Measurements from ENCODE around the gene NOS2.
"Not testable (repeated sequence)": the region's sequence is repeated elsewhere in the genome, so short reads cannot be mapped to it uniquely, and the experiment has no call there.

The NOS2 gene

GRCh38 chr17:27800522-27800921, at the start of gene NOS2:
Gene NOS2, minus strand, starts transcription at chr17:27800529. Its CDS starts 1,720 bp downstream, at chr17:27798809.
- DNase-seq, result no peak

- DNase-seq, result no peak
These were observed 49.3 kb upstream of the NOS2 start for GRCh38 chr17:27849474-27850185.

DNA sequence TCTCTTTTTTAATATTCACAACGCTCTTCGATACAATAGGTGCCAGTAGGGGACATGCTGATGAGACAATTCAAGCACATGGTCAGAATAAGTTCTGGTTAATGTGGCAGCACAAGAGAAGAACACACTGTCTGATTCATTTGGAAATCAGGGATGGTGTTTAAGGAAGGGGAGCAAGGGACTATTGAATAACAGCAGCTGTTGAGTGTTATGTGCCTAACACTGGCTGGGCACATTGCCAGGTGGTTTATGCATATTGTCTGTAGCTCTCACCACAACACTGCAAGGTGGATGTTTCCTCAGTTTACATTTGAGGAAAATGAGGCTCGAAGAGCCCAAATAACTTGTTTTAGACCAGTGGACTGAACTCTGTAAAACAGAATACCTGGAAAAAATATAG, 48.6 kb upstream of the NOS2 start:
- DNase-seq, result no peak

GRCh38 chr17:27846808-27847307, 46.5 kb upstream of the NOS2 start:
- DNase-seq, result not testable (repeated sequence)

GRCh38 chr17:27846042-27846655, 45.8 kb upstream of the NOS2 start:
- DNase-seq, result peak; percentile 61

DNA sequence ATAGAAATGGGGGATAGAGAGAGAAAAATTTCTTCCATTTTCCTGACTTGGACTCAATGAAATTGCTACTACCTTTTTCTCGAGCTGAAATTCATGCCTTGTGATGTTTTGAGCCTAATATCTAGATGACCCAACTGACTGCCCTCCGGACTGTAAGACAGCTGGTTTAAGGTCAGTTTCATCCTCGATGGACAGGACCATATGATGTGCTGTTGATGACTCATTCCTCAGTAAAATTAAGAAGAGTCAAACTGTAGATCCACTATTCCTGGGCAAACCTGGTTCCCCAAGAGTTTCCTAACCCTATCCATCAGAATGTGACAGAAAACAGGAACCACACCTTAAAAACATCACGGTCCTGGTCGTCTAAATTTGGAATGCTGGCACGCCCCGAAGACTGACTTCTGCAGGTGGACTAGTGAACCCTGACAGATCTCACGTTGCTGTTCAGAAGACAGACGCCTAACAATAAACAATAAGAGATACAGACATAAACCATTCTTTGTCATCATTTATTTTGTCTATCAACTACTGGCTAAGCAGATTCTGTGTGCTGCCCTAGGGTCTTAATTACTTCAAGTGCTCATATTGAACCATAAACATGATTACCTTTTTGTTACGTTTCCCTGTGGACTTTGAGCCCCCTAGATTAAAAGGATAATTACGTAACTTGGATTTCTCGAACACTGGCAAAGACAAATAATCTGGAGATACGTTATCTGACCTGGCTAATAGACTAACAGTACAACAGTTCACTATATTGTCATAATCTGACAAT, 45.1 kb upstream of the NOS2 start:
- no peak for DNase-seq

- DNase-seq, result no peak
These were observed 40.4 kb upstream of the NOS2 start for GRCh38 chr17:27840688-27841087.

GRCh38 chr17:27840406-27840678, 40.0 kb upstream of the NOS2 start:
- DNase-seq, result not testable (repeated sequence)

GRCh38 chr17:27839571-27840405, 39.5 kb upstream of the NOS2 start:
- not testable (repeated sequence) for DNase-seq

DNA sequence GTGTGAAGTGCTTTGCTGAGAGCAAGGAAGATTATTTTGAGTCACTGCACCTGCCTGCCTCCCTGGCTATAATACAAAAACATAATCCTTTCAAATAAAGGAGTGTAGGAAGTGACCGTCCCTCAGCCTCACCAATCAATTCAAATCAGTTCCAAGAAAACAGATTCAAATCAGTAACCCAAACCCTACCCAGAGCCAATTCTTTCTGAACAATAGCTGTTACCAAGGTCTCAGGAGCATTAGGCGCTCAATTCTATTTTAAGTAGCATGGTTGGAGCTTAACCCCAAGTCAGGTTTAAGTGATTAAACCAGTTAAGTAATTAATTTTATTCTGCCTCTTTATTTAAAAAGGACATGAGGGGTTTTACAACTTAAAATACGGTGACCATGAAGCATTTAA, 38.3 kb upstream of the NOS2 start:
- DNase-seq, result not testable (repeated sequence)

- not testable (repeated sequence) for DNase-seq
These were observed 37.4 kb upstream of the NOS2 start for GRCh38 chr17:27837769-27838168.

DNA sequence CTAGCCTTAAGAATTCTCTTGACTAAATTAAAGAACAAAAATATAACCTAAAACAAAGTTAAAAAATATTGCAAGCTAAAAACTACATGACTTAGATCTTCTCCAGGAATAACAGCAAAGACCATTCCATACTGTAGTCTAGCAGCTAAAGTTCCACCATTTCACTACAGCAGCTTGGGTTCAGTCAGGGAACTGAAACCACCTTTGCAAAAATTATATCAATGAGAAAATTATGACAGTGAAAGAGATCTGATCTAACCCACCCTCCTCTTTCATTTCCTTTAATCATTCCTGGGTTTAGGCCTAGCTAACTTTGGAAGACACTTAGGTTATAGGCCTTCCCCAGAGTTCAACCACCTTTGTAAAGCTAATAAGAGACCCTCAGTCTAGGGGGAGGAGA, 36.3 kb upstream of the NOS2 start:
- no peak for DNase-seq

GRCh38 chr17:27834571-27834970, 34.2 kb upstream of the NOS2 start:
- no peak for DNase-seq

- no peak for DNase-seq
These were observed 32.5 kb upstream of the NOS2 start for GRCh38 chr17:27832831-27833230.

DNA sequence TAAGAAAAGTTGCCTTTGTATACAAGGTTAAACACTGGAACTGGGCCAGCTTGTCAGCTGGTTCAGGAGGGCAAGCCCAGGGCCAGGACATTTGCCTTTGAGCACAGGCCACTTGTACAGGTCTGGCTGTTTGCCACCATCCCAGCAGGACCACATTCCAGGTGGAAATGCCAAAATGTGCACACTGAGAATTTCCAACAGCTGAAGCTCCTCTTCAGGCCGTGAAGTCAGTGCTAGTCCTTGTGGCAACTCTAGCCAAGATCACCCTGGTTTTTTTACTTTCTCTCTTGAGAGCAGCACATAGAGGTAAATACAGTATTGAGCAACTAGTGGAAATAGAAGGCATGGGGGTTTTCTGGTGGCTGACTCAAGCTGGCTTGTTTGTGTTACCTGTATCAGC, 29.6 kb upstream of the NOS2 start:
- not testable (repeated sequence) for DNase-seq

GRCh38 chr17:27829143-27829711, 28.9 kb upstream of the NOS2 start:
- DNase-seq, result not testable (repeated sequence)

GRCh38 chr17:27825459-27825858, 25.1 kb upstream of the NOS2 start:
- no peak for DNase-seq

- no peak for DNase-seq
These were observed 24.4 kb upstream of the NOS2 start for GRCh38 chr17:27824745-27825144.

- no peak for DNase-seq
These were observed 23.9 kb upstream of the NOS2 start for GRCh38 chr17:27824176-27824715.

DNA sequence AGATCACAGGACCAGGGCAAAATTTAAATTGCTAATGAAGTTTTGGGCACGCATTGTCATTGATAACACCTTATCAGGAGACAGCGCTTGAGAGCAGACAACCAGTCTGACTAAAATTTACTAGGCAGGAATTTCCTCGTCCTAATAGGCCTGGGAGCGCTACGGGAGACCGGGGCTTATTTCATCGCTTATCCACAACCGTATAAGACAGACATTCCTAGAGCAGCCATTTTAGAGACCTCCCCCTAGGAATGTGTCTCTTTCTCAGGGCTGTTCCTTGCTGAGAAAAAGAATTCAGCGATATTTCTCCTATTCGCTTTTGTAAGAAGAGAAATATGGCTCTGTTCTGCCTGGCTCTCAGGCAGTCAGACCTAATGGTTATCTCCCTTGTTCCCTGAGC, 21.8 kb upstream of the NOS2 start:
- not testable (repeated sequence) for DNase-seq

GRCh38 chr17:27821318-27821717, 21.0 kb upstream of the NOS2 start:
- no peak for DNase-seq

GRCh38 chr17:27819145-27819544, 18.8 kb upstream of the NOS2 start:
- no peak for DNase-seq

Data from activated CD4-positive, alpha-beta T cell treated with anti-CD3 and anti-CD28 coated beads, Interleukin-2, Interleukin-6, amounts not matched to agents 100 ng/mL and 50 ng/mL, durations not matched to agents 16 hours and 8 hours (primary cell).